Loucy (cell line): Measurements from ENCODE around the gene SLC7A8.

Source experiments
- H2AFZ ChIP-seq: fragments of 200-600 bp; sonication (generic); 2 replicates; pipeline ENCODE4 v1.6.0; 2016; ENCODE audit warnings: antibody characterized with exemption, mild to moderate bottlenecking, low read length, moderate library complexity
- H3F3A ChIP-seq: fragments of 200-600 bp; 2 replicates; pipeline ENCODE4 v1.6.0; 2016; ENCODE audit warnings: antibody characterized with exemption, low read depth, mild to moderate bottlenecking
- H3K27me3 ChIP-seq: fragments of 200-600 bp; sonication (generic); 2 replicates; pipeline ENCODE4 v1.6.1; 2014; ENCODE audit warnings: low read length, mild to moderate bottlenecking; ENCODE audit not compliant: insufficient read depth, poor library complexity, severe bottlenecking
- H3K36me3 ChIP-seq: fragments of 200-600 bp; sonication (generic); 2 replicates; pipeline ENCODE4 v1.6.1; 2016; ENCODE audit warnings: low read length; ENCODE audit not compliant: insufficient read depth
- H3K4me1 ChIP-seq: fragments of 200-600 bp; sonication (generic); 2 replicates; pipeline ENCODE4 v1.5.1; 2014; ENCODE audit warnings: low read length, mild to moderate bottlenecking; ENCODE audit not compliant: insufficient read depth, poor library complexity, severe bottlenecking
- H3K4me2 ChIP-seq: fragments of 200-600 bp; sonication (generic); 2 replicates; pipeline ENCODE4 v1.6.0; 2014; ENCODE audit warnings: antibody characterized with exemption, low read length, low read depth, mild to moderate bottlenecking; ENCODE audit not compliant: poor library complexity, severe bottlenecking
- H3K4me3 ChIP-seq: fragments of 200-600 bp; sonication (generic); 2 replicates; pipeline ENCODE4 v1.5.1; 2014; ENCODE audit warnings: low read length, mild to moderate bottlenecking, mixed read lengths; ENCODE audit not compliant: poor library complexity, severe bottlenecking
- H3K79me2 ChIP-seq: fragments of 200-600 bp; sonication (generic); 2 replicates; pipeline ENCODE4 v1.6.1; 2014; ENCODE audit warnings: low read length; ENCODE audit not compliant: insufficient read depth
- H3K9ac ChIP-seq: fragments of 200-600 bp; sonication (generic); 2 replicates; pipeline ENCODE4 v1.6.0; 2014; ENCODE audit warnings: mild to moderate bottlenecking, low read depth, low read length, moderate library complexity; ENCODE audit not compliant: poor library complexity, severe bottlenecking
- H3K9me2 ChIP-seq: fragments of 200-600 bp; sonication (generic); replicated peaks from 2 replicates; pipeline ENCODE4 v1.6.1; 2016; ENCODE audit warnings: low read depth, low read length, mixed read lengths
- H3K9me3 ChIP-seq: fragments of 200-600 bp; sonication (generic); 2 replicates; pipeline ENCODE4 v1.6.1; 2014; ENCODE audit warnings: mild to moderate bottlenecking, antibody characterized with exemption, low read length, low read depth; ENCODE audit not compliant: insufficient read depth
- H4K20me1 ChIP-seq: fragments of 200-600 bp; sonication (generic); 2 replicates; pipeline ENCODE4 v1.6.0; 2014; ENCODE audit warnings: antibody characterized with exemption, low read length, mild to moderate bottlenecking; ENCODE audit not compliant: insufficient read depth, poor library complexity, severe bottlenecking
- EZH2phosphoT487 ChIP-seq: fragments of 200-600 bp; IDR thresholded peaks from 2 replicates; pipeline ENCODE4 v1.6.1; 2018; ENCODE audit warnings: antibody characterized with exemption, mild to moderate bottlenecking, moderate library complexity, borderline replicate concordance
- TF ChIP-seq, protein P1 (sequence below): fragments of 200-600 bp; sonication (generic); conservative IDR thresholded peaks from 2 replicates; pipeline ENCODE4 v1.5.1; 2014; ENCODE audit warnings: mild to moderate bottlenecking, antibody characterized with exemption, low read length

SLC7A8 gene

DNA sequence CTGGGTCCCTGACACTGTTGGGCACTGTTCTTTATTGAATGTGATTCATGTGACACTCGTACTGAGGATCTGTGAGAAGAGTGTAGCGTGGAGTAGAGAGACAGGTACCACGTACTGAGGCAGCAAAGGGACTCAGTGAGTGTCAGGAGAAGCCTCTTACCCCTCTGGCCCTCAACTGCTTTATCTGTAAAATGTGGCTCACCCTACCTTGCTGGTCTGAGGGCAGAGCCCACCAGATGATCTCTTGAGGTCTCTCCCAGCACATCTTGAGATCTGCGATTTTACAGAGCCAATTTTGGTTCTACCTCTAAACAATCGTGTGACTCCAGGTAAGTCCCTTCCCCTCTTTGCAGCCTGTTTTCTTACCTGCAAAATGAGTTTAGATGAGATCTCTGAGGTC, 67.5 kb downstream of the SLC7A8 start:
- TF ChIP-seq, protein P1, sequence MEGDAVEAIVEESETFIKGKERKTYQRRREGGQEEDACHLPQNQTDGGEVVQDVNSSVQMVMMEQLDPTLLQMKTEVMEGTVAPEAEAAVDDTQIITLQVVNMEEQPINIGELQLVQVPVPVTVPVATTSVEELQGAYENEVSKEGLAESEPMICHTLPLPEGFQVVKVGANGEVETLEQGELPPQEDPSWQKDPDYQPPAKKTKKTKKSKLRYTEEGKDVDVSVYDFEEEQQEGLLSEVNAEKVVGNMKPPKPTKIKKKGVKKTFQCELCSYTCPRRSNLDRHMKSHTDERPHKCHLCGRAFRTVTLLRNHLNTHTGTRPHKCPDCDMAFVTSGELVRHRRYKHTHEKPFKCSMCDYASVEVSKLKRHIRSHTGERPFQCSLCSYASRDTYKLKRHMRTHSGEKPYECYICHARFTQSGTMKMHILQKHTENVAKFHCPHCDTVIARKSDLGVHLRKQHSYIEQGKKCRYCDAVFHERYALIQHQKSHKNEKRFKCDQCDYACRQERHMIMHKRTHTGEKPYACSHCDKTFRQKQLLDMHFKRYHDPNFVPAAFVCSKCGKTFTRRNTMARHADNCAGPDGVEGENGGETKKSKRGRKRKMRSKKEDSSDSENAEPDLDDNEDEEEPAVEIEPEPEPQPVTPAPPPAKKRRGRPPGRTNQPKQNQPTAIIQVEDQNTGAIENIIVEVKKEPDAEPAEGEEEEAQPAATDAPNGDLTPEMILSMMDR = no peak
- no peak for TF ChIP-seq EZH2phosphoT487
- Histone ChIP-seq H3K4me2 (no peak overlapping the region), H3F3A (0 out of 2 replicates have a peak, but pooled peaks cover 3% of the 10 kb centered on the region), H3K27me3 (no peaks in the 10 kb centered on the region), H4K20me1 (no peaks in the 10 kb centered on the region), H3K79me2 (no peaks in the 10 kb centered on the region), H3K9me3 (no peaks in the 10 kb centered on the region), H3K36me3 (no peaks in the 10 kb centered on the region), H3K9ac (no peak overlapping the region), H3K4me1 (peaks cover 27% of the 10 kb centered on the region), H2AFZ (no peak overlapping the region), H3K9me2 (no peaks in the 10 kb centered on the region), H3K4me3 (no peak overlapping the region)

DNA sequence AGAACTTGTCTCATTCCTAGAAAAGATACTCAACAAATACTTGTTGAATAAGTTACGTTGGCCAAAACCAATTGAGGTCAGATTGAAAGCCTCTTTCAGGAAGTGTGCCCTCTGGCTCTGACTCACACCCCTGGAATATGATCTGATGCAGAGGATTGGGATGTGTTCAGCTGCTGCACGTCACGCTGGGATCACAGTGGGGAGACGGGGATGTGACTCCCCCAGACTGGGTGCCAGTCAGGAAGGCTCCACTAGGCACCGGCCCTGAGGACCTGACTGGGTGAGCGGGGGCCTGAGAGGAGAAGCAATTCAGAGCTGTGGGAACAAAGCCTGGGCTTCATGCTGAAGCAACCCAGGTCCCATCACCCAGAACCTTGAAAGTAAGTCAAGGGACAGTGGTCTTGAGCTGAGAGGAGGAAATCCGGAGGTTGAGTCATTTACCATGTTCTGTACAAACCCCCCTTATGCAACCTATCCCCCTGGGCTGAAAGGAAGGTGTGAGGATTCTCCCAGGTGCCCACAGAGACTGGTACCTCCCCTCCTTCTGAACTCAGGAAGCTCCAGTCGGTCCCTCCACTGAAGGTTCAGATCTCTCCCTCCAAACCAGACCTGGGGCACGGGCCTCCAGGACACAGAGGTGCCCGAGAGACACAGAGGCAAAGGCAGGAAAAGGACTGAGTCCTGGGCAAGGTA, 68.3 kb downstream of the SLC7A8 start:
- H3K4me1 ChIP-seq = peaks cover 21% of the 10 kb centered on the region
- 0 out of 2 replicates have a peak, but pooled peaks cover 3% of the 10 kb centered on the region for H3F3A ChIP-seq
- H3K27me3 ChIP-seq = no peaks in the 10 kb centered on the region
- no peak overlapping the region for H3K4me3 ChIP-seq
- H3K9me2 ChIP-seq = no peaks in the 10 kb centered on the region
- no peak overlapping the region for H2AFZ ChIP-seq
- H3K9me3 ChIP-seq = no peaks in the 10 kb centered on the region
- no peaks in the 10 kb centered on the region for H3K36me3 ChIP-seq
- no peak overlapping the region for H3K4me2 ChIP-seq
- TF ChIP-seq, protein P1 = no peak
- TF ChIP-seq EZH2phosphoT487 = no peak
- no peak overlapping the region for H3K9ac ChIP-seq
- H3K79me2 ChIP-seq = no peaks in the 10 kb centered on the region
- no peaks in the 10 kb centered on the region for H4K20me1 ChIP-seq

DNA sequence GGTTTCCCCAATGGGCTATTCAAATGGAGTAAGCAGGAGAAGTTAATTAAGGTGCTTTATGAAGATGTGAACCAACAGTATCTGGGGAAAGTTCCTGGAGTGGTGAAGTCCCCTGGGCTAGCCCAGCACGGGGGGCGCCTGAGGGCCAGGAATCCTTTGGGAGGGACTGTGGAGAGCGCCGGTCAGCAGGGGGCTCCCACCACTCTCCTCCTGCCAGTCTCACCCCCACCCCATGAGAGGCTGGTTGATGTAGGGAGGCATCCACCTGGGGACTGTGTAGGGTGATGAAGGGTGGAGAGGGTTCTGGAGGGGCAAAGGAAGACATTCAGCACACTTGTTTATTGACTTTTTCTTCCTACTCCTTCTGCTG, 68.8 kb downstream of the SLC7A8 start:
- Histone ChIP-seq H3K36me3 (no peaks in the 10 kb centered on the region), H3K27me3 (no peaks in the 10 kb centered on the region), H3K4me2 (no peak overlapping the region), H3K79me2 (no peaks in the 10 kb centered on the region), H3K9me2 (no peaks in the 10 kb centered on the region), H2AFZ (no peak overlapping the region), H3K9me3 (no peaks in the 10 kb centered on the region), H4K20me1 (no peaks in the 10 kb centered on the region), H3K4me3 (no peak overlapping the region), H3K9ac (no peak overlapping the region), H3K4me1 (peaks cover 16% of the 10 kb centered on the region), H3F3A (0 out of 2 replicates have a peak, but pooled peaks cover under 1% of the 10 kb centered on the region)
- TF ChIP-seq, protein P1 = no peak
- TF ChIP-seq EZH2phosphoT487 = no peak
